ENCODE results near the gene MGAT5B. TPM values are rescaled to one million over a fixed set of nuclear protein-coding genes. Genes with fewer than 3 reads are reported as not detected.

Gene MGAT5B
- under 1 TPM; 0.16 to 0.83 (median 0.49) TPM for total RNA-seq
- polyA plus RNA-seq: under 1 TPM in 1 of 3 donors, not detected in 2; 0.51 TPM

- H3K9me3 ChIP-seq: no peaks in the 10 kb centered on the region
- H3K36me3 ChIP-seq: no peaks in the 10 kb centered on the region
- peak within 1 kb of the TSS in 3 of 4 donors; percentile 34 to 44 (median 43) for H3K4me3 ChIP-seq
- intact Hi-C loops (cut with DNase I): loop anchor here (1.0 to 2.0 kb wide), 2 partner anchors 187 to 379 kb away; no protein-coding TSS in a partner anchor
- peaks cover 0 to 26% (median 22%) of the 10 kb centered on the region in 4 donors for H3K4me1 ChIP-seq
- 1% methylated on average over 76 of the region's 76 CpGs for WGBS, 2 donors
- no peak within 1 kb of the TSS for H3K27ac ChIP-seq
- TF ChIP-seq POLR2AphosphoS5 (IDR thresholded peaks at IDR 0.05) (no peak), EP300 (IDR thresholded peaks at IDR 0.05) (no peak), CTCF (IDR thresholded peaks at IDR 0.05) (peak; percentile 14 to 85 (median 28)), POLR2A (IDR thresholded peaks at IDR 0.05) (no peak)
- peak; percentile 83 for DNase-seq
- peaks cover 25 to 79% (median 54%) of the 10 kb centered on the region in 3 donors for H3K27me3 ChIP-seq
These were observed at the start of gene MGAT5B for GRCh38 chr17:76868176-76868668. Gene MGAT5B, plus strand, starts transcription at chr17:76868404. Its CDS starts 626 bp downstream, at chr17:76869030.

- no peak for DNase-seq
- H3K4me3 ChIP-seq: no peak overlapping the region
- intact Hi-C loops (cut with DNase I): no loop called here
- H3K9me3 ChIP-seq: no peaks in the 10 kb centered on the region
- TF ChIP-seq EP300 (IDR thresholded peaks at IDR 0.05) (no peak), POLR2A (IDR thresholded peaks at IDR 0.05) (no peak), CTCF (IDR thresholded peaks at IDR 0.05) (no peak), POLR2AphosphoS5 (IDR thresholded peaks at IDR 0.05) (no peak)
- H3K27me3 ChIP-seq: peaks cover 0 to 23% (median 4%) of the 10 kb centered on the region in 3 donors
- 29 to 34% methylated on average over 1 of the region's 1 CpG for WGBS, 2 donors
- H3K4me1 ChIP-seq: no peaks in the 10 kb centered on the region
- H3K27ac ChIP-seq: no peak overlapping the region
- H3K36me3 ChIP-seq: no peaks in the 10 kb centered on the region
These were observed 48.2 kb upstream of the MGAT5B start for GRCh38 chr17:76820039-76820438.

- intact Hi-C loops (cut with DNase I): no loop called here
- no peak overlapping the region for H3K27ac ChIP-seq
- H3K4me3 ChIP-seq: no peak overlapping the region
- H3K9me3 ChIP-seq: no peaks in the 10 kb centered on the region
- DNase-seq: no peak
- peaks cover 0 to 23% (median 4%) of the 10 kb centered on the region in 3 donors for H3K27me3 ChIP-seq
- 63 to 84% methylated on average over 4 of the region's 4 CpGs for WGBS, 2 donors
- no peak for TF ChIP-seq POLR2A (IDR thresholded peaks at IDR 0.05)
- no peak for TF ChIP-seq CTCF (IDR thresholded peaks at IDR 0.05)
- TF ChIP-seq EP300 (IDR thresholded peaks at IDR 0.05): no peak
- no peak for TF ChIP-seq POLR2AphosphoS5 (IDR thresholded peaks at IDR 0.05)
- H3K36me3 ChIP-seq: no peaks in the 10 kb centered on the region
- H3K4me1 ChIP-seq: no peaks in the 10 kb centered on the region
These were observed 47.6 kb upstream of the MGAT5B start for GRCh38 chr17:76820561-76820960.

- Histone ChIP-seq H3K4me3 (no peak overlapping the region), H3K27me3 (peaks cover 0 to 29% (median 4%) of the 10 kb centered on the region in 3 donors), H3K9me3 (no peaks in the 10 kb centered on the region), H3K4me1 (no peaks in the 10 kb centered on the region), H3K27ac (no peak overlapping the region), H3K36me3 (no peaks in the 10 kb centered on the region)
- WGBS, 2 donors: 59 to 78% methylated on average over 7 of the region's 7 CpGs
- intact Hi-C loops (cut with DNase I): no loop called here
- TF ChIP-seq POLR2AphosphoS5 (IDR thresholded peaks at IDR 0.05): no peak
- no peak for TF ChIP-seq POLR2A (IDR thresholded peaks at IDR 0.05)
- no peak for TF ChIP-seq CTCF (IDR thresholded peaks at IDR 0.05)
- DNase-seq: no peak
These were observed 45.9 kb upstream of the MGAT5B start for GRCh38 chr17:76822184-76822778.

All from sigmoid colon (tissue), 7 donors.